HEK293 (cell line): ENCODE data around the gene RPE65.

ENCODE experiments used
- CTCF ChIA-PET: fragments of 350-600 bp; formaldehyde crosslinking; extraction: SDS; loops from one replicate; lab custom pipeline; 2021; ENCODE audit warnings: antibody characterized with exemption; lab: Yijun Ruan, JAX
- POLR2A ChIA-PET: fragments of 300-600 bp; formaldehyde crosslinking; extraction: SDS; loops from one replicate; lab custom pipeline; 2020; ENCODE audit warnings: antibody characterized with exemption, inconsistent platforms; lab: Yijun Ruan, JAX
- H3K27ac ChIP-seq: fragments of 200-500 bp; sonication (Bioruptor generic); 2 replicates; pipeline ENCODE4 v1.5.1; 2014; ENCODE audit warnings: low read depth, low read length, control low read depth, inconsistent platforms; ENCODE audit errors: extremely low read depth
- H3K36me3 ChIP-seq, 2 experiments: fragments of 200-500 bp in 1 of 2; sonication (Bioruptor generic) in 1 of 2; 1 replicate in 1 of 2; 2 replicates in 1 of 2; pipeline ENCODE4 v1.5.1; 2014 to 2017; ENCODE audit warnings: inconsistent platforms in 2 of 2, low read length in 2 of 2; ENCODE audit not compliant: control insufficient read depth in 2 of 2, insufficient read depth in 1 of 2
- H3K4me1 ChIP-seq: fragments of 200-500 bp; sonication (Bioruptor generic); 2 replicates; pipeline ENCODE4 v1.5.1; 2014; ENCODE audit warnings: mild to moderate bottlenecking, low read length, inconsistent platforms; ENCODE audit not compliant: control insufficient read depth, insufficient read depth
- H3K4me3 ChIP-seq: 2 replicates; pipeline ENCODE4 v1.5.1; 2011; ENCODE audit warnings: low read depth, mild to moderate bottlenecking, control low read depth, low read length, moderate library complexity
- H3K9me3 ChIP-seq: fragments of 200-500 bp; sonication (Bioruptor generic); 2 replicates; pipeline ENCODE4 v1.5.1; 2014; ENCODE audit warnings: low read depth, low read length, inconsistent platforms; ENCODE audit not compliant: control insufficient read depth, insufficient read depth
- HOXA7 ChIP-seq: sonication (generic); formaldehyde crosslinking; IDR thresholded peaks from 2 replicates; pipeline ENCODE4 v1.8.1; 2022; ENCODE audit warnings: missing genetic modification reagents, borderline replicate concordance
- INSM2 ChIP-seq: fragments of 450-650 bp; formaldehyde crosslinking; IDR thresholded peaks from 2 replicates; pipeline ENCODE4 v1.5.1; 2016; ENCODE audit warnings: missing biosample characterization, missing genetic modification characterization
- PRDM4 ChIP-seq: fragments of 450-650 bp; formaldehyde crosslinking; IDR thresholded peaks from 2 replicates; pipeline ENCODE4 v1.5.1; 2017; ENCODE audit warnings: missing biosample characterization, missing genetic modification characterization
- SALL2 ChIP-seq: fragments of 450-650 bp; formaldehyde crosslinking; IDR thresholded peaks from 2 replicates; pipeline ENCODE4 v1.5.0; 2017; ENCODE audit warnings: missing biosample characterization, mild to moderate bottlenecking, missing genetic modification characterization, borderline replicate concordance
- SP2 ChIP-seq: fragments of 450-650 bp; formaldehyde crosslinking; IDR thresholded peaks from 2 replicates; pipeline ENCODE4 v1.5.1; 2016; ENCODE audit warnings: missing biosample characterization, missing genetic modification characterization
- SP3 ChIP-seq: fragments of 450-650 bp; formaldehyde crosslinking; IDR thresholded peaks from 2 replicates; pipeline ENCODE4 v1.5.1; 2016; ENCODE audit warnings: missing biosample characterization, missing genetic modification characterization
- ZBTB10 ChIP-seq: fragments of 450-650 bp; formaldehyde crosslinking; IDR thresholded peaks from 2 replicates; pipeline ENCODE4 v1.5.1; 2016; ENCODE audit warnings: missing biosample characterization, missing genetic modification characterization
- ZBTB7A ChIP-seq: fragments of 450-650 bp; formaldehyde crosslinking; IDR thresholded peaks from 2 replicates; pipeline ENCODE4 v1.5.1; 2016; ENCODE audit warnings: low read depth, missing biosample characterization, missing genetic modification characterization
- ZFP41 ChIP-seq: fragments of 450-650 bp; formaldehyde crosslinking; IDR thresholded peaks from 2 replicates; pipeline ENCODE4 v1.5.1; 2016; ENCODE audit warnings: missing biosample characterization, missing genetic modification characterization, borderline replicate concordance
- ZNF112 ChIP-seq: fragments of 450-650 bp; formaldehyde crosslinking; IDR thresholded peaks from 2 replicates; pipeline ENCODE4 v1.5.0; 2017; ENCODE audit warnings: missing biosample characterization, missing genetic modification characterization
- ZNF132 ChIP-seq: fragments of 450-650 bp; formaldehyde crosslinking; IDR thresholded peaks from 2 replicates; pipeline ENCODE4 v1.5.1; 2017; ENCODE audit warnings: missing biosample characterization, missing genetic modification characterization, borderline replicate concordance
- ZNF157 ChIP-seq: fragments of 450-650 bp; formaldehyde crosslinking; IDR thresholded peaks from 2 replicates; pipeline ENCODE4 v1.5.1; 2016; ENCODE audit warnings: missing biosample characterization, missing genetic modification characterization
- ZNF2 ChIP-seq: fragments of 450-650 bp; formaldehyde crosslinking; IDR thresholded peaks from 2 replicates; pipeline ENCODE4 v1.5.1; 2016; ENCODE audit warnings: missing biosample characterization, missing genetic modification characterization
- ZNF202 ChIP-seq: fragments of 450-650 bp; formaldehyde crosslinking; IDR thresholded peaks from 2 replicates; pipeline ENCODE4 v1.5.1; 2016; ENCODE audit warnings: missing biosample characterization, missing genetic modification characterization, borderline replicate concordance
- ZNF223 ChIP-seq: fragments of 450-650 bp; formaldehyde crosslinking; IDR thresholded peaks from 2 replicates; pipeline ENCODE4 v1.5.1; 2016; ENCODE audit warnings: missing biosample characterization, missing genetic modification characterization
- ZNF280C ChIP-seq: fragments of 450-650 bp; formaldehyde crosslinking; IDR thresholded peaks from 2 replicates; pipeline ENCODE4 v1.5.1; 2016; ENCODE audit warnings: missing biosample characterization, missing genetic modification characterization
- ZNF549 ChIP-seq: fragments of 450-650 bp; IDR thresholded peaks from 2 replicates; pipeline ENCODE4 v1.5.1; 2018; ENCODE audit warnings: missing biosample characterization, missing genetic modification characterization, mild to moderate bottlenecking, inconsistent platforms, moderate library complexity
- ZNF791 ChIP-seq: fragments of 450-650 bp; formaldehyde crosslinking; IDR thresholded peaks from 2 replicates; pipeline ENCODE4 v1.5.1; 2016; ENCODE audit warnings: missing biosample characterization, missing genetic modification characterization
- ZNF830 ChIP-seq: fragments of 450-650 bp; IDR thresholded peaks from 2 replicates; pipeline ENCODE4 v1.5.0; 2018; ENCODE audit warnings: missing biosample characterization, missing genetic modification characterization, low read depth, mild to moderate bottlenecking, moderate library complexity

Gene RPE65

GRCh38 chr1:68490046-68490651 lies 40.4 kb upstream of the RPE65 start (continued):
- TF ChIP-seq ZBTB10 (tag by site-specific recombination) = no peak
- TF ChIP-seq ZNF223 (tag by site-specific recombination) = no peak
- TF ChIP-seq SP2 (tag by site-specific recombination) = no peak
- no peak for TF ChIP-seq ZFP41 (tag by site-specific recombination)

GRCh38 chr1:68485431-68486022 lies 35.8 kb upstream of the RPE65 start:
- ChIA-PET POLR2A (no interaction called here), CTCF (interaction anchor here (0.7 kb wide), 1 partner anchor 368 kb away, joined by 3 read pairs; no protein-coding TSS in a partner anchor)
- TF ChIP-seq INSM2 (tag by site-specific recombination) = no peak
- Histone ChIP-seq H3K36me3 (peaks cover 80 to 83% of the 10 kb centered on the region in 2 experiments), H3K9me3 (no peaks in the 10 kb centered on the region), H3K4me3 (no peak overlapping the region), H3K4me1 (no peaks in the 10 kb centered on the region), H3K27ac (no peak overlapping the region)

GRCh38 chr1:68484618-68485017 lies 34.9 kb upstream of the RPE65 start:
- H3K27ac ChIP-seq = no peak overlapping the region
- no peaks in the 10 kb centered on the region for H3K4me1 ChIP-seq
- H3K9me3 ChIP-seq = no peaks in the 10 kb centered on the region
- POLR2A ChIA-PET = no interaction called here
- H3K4me3 ChIP-seq = no peak overlapping the region
- TF ChIP-seq ZNF280C (tag by site-specific recombination) = no peak
- TF ChIP-seq ZNF132 (tag by site-specific recombination) = no peak
- no peak for TF ChIP-seq ZNF830
- no peak for TF ChIP-seq SALL2
- TF ChIP-seq HOXA7 (CRISPR knock-in tag) = no peak
- no peak for TF ChIP-seq ZBTB7A
- TF ChIP-seq ZNF202 = no peak
- TF ChIP-seq ZNF112 (tag by site-specific recombination) = no peak
- no peak for TF ChIP-seq ZNF549 (tag by site-specific recombination)
- no peak for TF ChIP-seq PRDM4 (tag by site-specific recombination)
- no peak for TF ChIP-seq ZNF2
- TF ChIP-seq ZNF791 = no peak
- no peak for TF ChIP-seq ZNF157
- TF ChIP-seq SP3 = no peak
- H3K36me3 ChIP-seq = peaks cover 77 to 87% of the 10 kb centered on the region in 2 experiments
- CTCF ChIA-PET = no interaction called here
